Osteocyte (in vitro differentiated cells): ENCODE measurements around the gene DBN1. TPM values are rescaled to one million over a fixed set of nuclear protein-coding genes. Genes with fewer than 3 reads are reported as not detected.

Experiments used
- DNase-seq: peaks from one replicate; pipeline ENCODE4 v3.0.0; 2021; ENCODE audit warnings: mixed read lengths; ENCODE audit not compliant: unreplicated experiment; ENCODE audit errors: extremely low spot score
- H3K27ac Mint-ChIP-seq: one replicate; pipeline ENCODE4 v1.8.0; 2021; ENCODE audit warnings: mild to moderate bottlenecking, mixed read lengths; ENCODE audit not compliant: unreplicated experiment
- H3K27me3 Mint-ChIP-seq: one replicate; pipeline ENCODE4 v1.8.0; 2021; ENCODE audit warnings: mixed read lengths; ENCODE audit not compliant: unreplicated experiment
- H3K36me3 Mint-ChIP-seq: one replicate; pipeline ENCODE4 v1.8.0; 2021; ENCODE audit warnings: mixed read lengths; ENCODE audit not compliant: unreplicated experiment
- H3K4me1 Mint-ChIP-seq: one replicate; pipeline ENCODE4 v1.8.0; 2021; ENCODE audit warnings: mixed read lengths; ENCODE audit not compliant: unreplicated experiment
- H3K4me3 Mint-ChIP-seq: one replicate; pipeline ENCODE4 v1.8.0; 2021; ENCODE audit warnings: mild to moderate bottlenecking, moderate library complexity, mixed read lengths; ENCODE audit not compliant: unreplicated experiment
- H3K9me3 Mint-ChIP-seq: one replicate; pipeline ENCODE4 v1.8.0; 2021; ENCODE audit warnings: mixed read lengths; ENCODE audit not compliant: unreplicated experiment
- total RNA-seq: library from RNA; stranded (reverse); gene quantifications from 2 replicates; pipeline ENCODE4 v1.2.1, GENCODE V29; 2021
- TF ChIP-seq, protein P1 (sequence below): fragments of 200-600 bp; sonication (generic); IDR thresholded peaks from 2 replicates; pipeline ENCODE4 v1.5.0; 2021; ENCODE audit warnings: antibody characterized with exemption, mild to moderate bottlenecking, moderate library complexity

The DBN1 gene
- total RNA-seq, 1 donor from 2014 or later: 248 TPM

GRCh38 chr5:177478711-177479646 lies 5.5 kb upstream of the DBN1 start:
- TF ChIP-seq, protein P1, sequence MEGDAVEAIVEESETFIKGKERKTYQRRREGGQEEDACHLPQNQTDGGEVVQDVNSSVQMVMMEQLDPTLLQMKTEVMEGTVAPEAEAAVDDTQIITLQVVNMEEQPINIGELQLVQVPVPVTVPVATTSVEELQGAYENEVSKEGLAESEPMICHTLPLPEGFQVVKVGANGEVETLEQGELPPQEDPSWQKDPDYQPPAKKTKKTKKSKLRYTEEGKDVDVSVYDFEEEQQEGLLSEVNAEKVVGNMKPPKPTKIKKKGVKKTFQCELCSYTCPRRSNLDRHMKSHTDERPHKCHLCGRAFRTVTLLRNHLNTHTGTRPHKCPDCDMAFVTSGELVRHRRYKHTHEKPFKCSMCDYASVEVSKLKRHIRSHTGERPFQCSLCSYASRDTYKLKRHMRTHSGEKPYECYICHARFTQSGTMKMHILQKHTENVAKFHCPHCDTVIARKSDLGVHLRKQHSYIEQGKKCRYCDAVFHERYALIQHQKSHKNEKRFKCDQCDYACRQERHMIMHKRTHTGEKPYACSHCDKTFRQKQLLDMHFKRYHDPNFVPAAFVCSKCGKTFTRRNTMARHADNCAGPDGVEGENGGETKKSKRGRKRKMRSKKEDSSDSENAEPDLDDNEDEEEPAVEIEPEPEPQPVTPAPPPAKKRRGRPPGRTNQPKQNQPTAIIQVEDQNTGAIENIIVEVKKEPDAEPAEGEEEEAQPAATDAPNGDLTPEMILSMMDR: no peak
- no peak for DNase-seq
- no peaks in the 10 kb centered on the region for H3K27me3 Mint-ChIP-seq
- peaks cover 8% of the 10 kb centered on the region for H3K36me3 Mint-ChIP-seq
- no peak overlapping the region for H3K4me3 Mint-ChIP-seq
- no peaks in the 10 kb centered on the region for H3K9me3 Mint-ChIP-seq
- H3K4me1 Mint-ChIP-seq: peaks cover 51% of the 10 kb centered on the region
- H3K27ac Mint-ChIP-seq: peak overlapping the region; percentile 83

DNA sequence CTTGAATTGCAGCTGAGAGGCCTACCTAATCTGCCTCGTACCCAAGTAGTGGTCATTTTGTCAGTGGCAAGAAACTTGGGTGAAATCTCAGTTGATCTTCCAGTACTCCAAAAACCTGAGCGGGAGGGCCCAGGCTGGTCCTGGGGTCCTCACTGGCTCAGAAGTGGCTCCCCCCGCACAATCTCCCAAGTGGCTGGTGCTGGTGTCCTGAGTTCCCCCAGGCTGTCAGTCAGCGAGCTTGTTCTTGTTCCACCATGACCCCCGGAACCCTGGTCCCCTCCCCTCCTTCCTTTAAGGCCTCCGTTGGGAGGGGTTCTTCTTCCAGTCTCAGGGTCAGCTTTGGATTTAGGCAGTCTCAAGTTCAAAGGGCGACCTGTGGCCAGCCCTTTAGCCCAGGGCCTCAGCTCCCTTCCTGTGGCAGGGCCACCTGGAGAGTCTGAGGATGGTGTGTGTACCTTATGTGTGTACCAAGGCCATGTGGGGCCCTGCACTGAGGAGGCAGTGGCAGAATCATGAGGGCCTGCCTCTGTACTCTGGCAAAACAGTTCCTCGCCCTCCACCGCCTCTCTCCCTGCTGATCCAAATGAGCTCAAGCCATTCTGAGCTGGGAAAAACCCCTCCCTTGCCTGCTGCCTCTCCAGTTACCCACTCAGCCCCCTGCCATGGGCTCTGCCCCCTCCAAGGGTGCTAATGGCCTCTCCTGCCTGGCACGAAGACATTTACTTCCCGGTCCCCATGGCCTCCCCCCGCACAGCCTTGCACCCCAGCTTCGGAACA lies 4.5 kb upstream of the DBN1 start:
- TF ChIP-seq, protein P1: no peak
- Mint-ChIP-seq H3K27me3 (no peaks in the 10 kb centered on the region), H3K4me1 (peaks cover 46% of the 10 kb centered on the region), H3K27ac (peak overlapping the region; percentile 83), H3K9me3 (no peaks in the 10 kb centered on the region), H3K4me3 (no peak overlapping the region), H3K36me3 (peaks cover 5% of the 10 kb centered on the region)
- no peak for DNase-seq

GRCh38 chr5:177476531-177477233 lies 3.2 kb upstream of the DBN1 start:
- Mint-ChIP-seq H3K27ac (peak overlapping the region; percentile 34), H3K4me3 (no peak overlapping the region), H3K27me3 (no peaks in the 10 kb centered on the region), H3K9me3 (no peaks in the 10 kb centered on the region), H3K4me1 (peaks cover 47% of the 10 kb centered on the region), H3K36me3 (peaks cover 5% of the 10 kb centered on the region)
- TF ChIP-seq, protein P1: no peak
- DNase-seq: no peak

- peak overlapping the region; percentile 45 for H3K27ac Mint-ChIP-seq
- no peak for DNase-seq
- peaks cover 54% of the 10 kb centered on the region for H3K4me1 Mint-ChIP-seq
- TF ChIP-seq, protein P1: no peak
- no peak overlapping the region for H3K4me3 Mint-ChIP-seq
- peaks cover 5% of the 10 kb centered on the region for H3K36me3 Mint-ChIP-seq
- no peaks in the 10 kb centered on the region for H3K9me3 Mint-ChIP-seq
- H3K27me3 Mint-ChIP-seq: no peaks in the 10 kb centered on the region
Measured at GRCh38 chr5:177475563-177476427, 2.4 kb upstream of the DBN1 start.
